CD4-positive, alpha-beta T cell treated with Interleukin-6 for 4 hours (primary cell): ENCODE measurements around the gene TBL1X.
A peak's percentile ranks its signal among the peaks of the same experiment; 100 is the strongest.
"Not testable (repeated sequence)": the region's sequence is repeated elsewhere in the genome, so short reads cannot be mapped to it uniquely, and the experiment has no call there.

Experiments used
- DNase-seq: peaks from one replicate; pipeline ENCODE4 v3.0.0-alpha.2; 2020; ENCODE audit warnings: mixed read lengths

Gene TBL1X

GRCh38 chrX:9500584-9500983 lies 35.7 kb downstream of the TBL1X start:
- no peak for DNase-seq

DNA sequence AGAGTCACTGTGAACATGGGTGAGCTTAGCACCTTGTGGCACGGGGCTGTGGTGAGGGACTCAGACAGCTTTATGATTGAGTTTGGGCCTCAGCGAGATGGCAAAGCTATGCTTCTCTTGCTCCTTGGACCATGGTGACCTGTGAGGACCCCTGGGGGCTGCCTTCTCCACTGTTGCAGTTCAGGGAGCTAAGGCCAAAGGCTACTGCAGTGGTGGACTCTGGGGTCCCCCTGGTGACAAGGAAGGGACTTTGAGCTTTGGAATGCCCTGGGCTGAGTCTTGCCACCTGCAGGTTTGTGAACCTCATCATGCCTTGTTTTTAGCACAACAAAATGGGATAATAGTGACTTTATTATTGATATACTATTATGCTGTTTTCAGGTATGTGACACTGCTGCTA lies 36.5 kb downstream of the TBL1X start:
- DNase-seq, result no peak

- DNase-seq, result no peak
Observed at GRCh38 chrX:9503261-9503660, 38.4 kb downstream of the TBL1X start.

DNA sequence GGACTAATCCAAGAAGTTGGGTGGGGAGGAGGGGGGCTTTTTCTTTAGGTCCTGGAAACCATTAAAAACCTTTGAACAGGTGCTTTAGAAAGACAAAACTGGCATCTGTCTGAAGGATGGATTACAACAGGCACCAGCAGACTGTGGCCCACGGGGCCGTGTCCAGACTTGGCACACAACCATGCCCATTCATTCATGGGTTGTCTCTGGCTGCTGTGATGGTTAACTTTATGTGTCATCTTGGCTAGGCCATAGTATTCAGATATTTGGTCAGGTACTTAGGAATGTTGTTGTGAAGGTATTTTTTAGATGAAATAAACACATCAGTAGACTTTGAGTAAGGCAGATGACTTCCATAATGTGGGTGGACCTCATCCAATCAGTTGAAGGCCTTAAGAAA lies 45.5 kb downstream of the TBL1X start:
- DNase-seq, result no peak

- DNase-seq, result no peak
Observed at GRCh38 chrX:9510980-9511379, 46.1 kb downstream of the TBL1X start.

GRCh38 chrX:9515489-9515888 lies 50.6 kb downstream of the TBL1X start:
- no peak for DNase-seq

GRCh38 chrX:9515973-9516538 lies 51.2 kb downstream of the TBL1X start:
- DNase-seq, result no peak

DNA sequence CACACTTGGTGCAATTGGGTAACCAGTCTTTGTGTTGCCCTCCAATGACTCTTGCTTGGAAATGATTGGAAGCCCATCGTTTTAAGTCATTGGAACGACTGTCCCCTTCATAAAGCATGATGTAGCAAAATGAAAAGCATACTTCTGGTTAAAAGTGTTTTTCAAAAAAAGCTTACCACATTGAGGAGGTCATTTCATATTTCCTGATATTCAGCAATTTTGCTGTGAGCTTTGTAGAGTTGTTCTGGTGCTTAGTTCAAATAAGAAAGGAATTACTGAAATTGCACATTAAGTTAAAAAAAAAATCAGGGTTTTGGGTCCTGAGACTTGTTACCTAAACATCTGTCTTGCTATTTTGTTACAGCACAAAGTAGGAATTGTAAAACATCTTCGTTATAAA lies 51.8 kb downstream of the TBL1X start:
- DNase-seq, result no peak

DNA sequence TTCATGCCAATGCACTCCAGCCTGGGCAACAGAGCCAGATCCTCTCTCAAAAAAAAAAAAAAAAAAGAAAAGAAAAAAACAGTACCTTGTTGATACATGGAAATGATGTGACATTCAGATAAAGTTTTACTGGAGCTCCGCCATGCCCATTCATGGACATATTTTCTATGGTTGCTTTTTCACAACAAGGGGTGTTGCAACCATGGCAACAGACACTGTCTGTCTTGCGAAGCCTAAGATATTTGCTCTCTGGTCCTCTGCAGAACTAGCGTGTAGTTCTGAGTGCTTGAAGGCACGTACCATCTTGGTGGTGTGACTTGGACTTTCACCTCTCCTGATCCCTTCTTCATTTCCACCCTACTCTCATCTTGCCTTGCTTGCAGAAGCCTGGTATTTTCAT lies 53.2 kb downstream of the TBL1X start:
- DNase-seq, result no peak

DNA sequence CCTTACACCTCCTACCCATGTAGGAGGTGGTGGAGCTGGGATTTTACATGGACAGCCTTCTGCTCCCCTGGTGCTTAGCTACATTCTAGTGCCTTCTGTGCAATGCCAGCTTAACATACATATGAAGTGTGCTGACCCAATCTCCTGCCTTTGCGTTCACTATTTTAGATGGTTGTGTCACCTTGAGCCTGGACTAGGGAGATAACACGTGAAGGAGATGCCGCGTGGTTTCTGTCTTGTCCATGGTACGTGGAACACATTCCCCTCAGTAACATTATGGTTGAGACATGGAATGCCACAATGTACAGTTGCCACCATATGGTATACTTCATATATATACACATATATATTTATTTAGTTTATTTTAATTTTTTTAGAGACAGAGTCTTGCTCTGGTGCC lies 54.0 kb downstream of the TBL1X start:
- DNase-seq, result no peak

DNA sequence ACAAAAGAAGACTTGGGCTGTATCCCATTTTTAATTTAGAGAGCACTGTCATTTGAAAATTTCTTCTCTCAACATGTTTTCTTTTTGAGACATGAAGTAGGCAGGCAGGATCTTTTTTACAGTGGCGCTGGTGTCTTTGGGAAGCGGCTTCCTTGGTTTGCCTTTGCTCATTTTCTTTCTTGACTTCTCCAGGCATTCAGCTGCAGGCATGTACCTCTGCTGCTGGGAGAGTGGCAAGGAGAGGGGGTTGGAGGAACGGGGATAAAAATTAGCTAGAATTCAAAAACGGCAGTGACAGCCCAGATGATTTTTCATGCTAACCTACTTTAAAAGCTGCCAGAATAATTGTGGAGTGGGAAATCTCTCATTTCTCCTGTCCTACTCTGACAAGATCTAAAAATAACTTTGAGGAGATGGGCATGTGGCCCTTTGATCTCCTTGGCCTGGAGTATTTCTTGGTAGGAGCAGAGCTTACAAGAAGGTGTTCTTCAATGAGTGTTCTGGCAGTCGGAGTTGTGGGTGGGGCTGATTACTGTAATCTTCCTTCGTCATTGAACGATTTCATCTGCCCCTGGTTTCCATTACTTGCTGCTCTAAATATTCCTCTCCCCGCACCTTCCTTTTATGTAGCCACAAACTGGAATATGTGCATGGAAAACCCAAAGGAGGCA lies 54.8 kb downstream of the TBL1X start:
- DNase-seq, result no peak

DNA sequence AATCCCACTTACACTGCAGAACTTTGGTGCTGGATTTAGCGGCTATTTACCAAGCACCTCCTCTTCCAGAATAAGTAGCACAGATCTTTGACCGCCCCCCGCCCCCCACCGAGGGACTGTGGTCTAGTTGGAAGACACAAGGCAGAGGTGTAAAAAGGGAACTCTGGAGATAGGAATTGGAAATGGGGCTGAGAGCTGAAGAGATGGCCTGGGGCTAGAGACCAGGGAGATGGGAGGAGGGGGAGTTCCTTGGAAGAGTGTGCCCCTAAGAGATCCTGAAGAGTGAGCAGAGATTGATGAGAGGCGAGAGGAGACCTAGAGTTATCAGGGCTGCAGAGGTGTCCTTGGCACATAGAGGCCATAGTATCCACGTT lies 55.3 kb downstream of the TBL1X start:
- DNase-seq, result no peak

DNA sequence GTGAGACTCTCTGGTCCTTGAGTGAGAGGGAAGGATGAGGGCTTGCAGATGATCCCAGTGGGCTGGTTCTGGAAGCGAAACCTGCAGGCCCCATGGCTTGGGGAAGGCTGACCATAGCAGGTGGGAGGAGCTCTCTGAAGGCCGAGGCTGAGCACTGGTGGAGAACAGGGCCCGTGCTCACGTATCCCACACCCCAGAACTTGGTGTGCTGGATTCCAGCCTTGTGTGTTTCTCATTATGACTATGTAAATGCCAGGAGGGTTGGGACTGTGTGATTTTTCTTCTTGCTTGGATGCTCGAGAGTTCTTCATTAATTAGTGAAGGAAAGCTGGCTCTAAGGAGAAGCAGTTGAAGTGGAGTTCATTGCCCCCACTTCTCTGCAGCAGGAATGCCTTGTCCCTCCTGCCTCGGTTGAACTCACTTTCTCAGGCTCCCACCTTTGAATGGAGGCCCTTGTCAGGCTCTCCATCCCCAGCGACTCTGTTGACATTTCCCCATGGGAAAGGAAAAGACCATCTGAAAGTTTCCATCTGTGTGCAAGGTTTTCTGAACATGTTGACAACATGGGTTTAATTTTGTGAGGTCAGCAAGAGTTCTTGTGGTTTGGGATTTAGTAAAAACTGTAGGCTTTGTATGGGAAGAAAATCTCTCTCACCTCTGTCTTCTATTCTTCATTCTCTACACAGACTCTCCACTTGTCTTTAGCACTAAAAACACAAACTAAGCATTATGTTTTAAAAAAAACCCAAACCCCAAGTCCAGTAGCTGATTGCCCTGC lies 57.7 kb downstream of the TBL1X start:
- DNase-seq, result no peak

DNA sequence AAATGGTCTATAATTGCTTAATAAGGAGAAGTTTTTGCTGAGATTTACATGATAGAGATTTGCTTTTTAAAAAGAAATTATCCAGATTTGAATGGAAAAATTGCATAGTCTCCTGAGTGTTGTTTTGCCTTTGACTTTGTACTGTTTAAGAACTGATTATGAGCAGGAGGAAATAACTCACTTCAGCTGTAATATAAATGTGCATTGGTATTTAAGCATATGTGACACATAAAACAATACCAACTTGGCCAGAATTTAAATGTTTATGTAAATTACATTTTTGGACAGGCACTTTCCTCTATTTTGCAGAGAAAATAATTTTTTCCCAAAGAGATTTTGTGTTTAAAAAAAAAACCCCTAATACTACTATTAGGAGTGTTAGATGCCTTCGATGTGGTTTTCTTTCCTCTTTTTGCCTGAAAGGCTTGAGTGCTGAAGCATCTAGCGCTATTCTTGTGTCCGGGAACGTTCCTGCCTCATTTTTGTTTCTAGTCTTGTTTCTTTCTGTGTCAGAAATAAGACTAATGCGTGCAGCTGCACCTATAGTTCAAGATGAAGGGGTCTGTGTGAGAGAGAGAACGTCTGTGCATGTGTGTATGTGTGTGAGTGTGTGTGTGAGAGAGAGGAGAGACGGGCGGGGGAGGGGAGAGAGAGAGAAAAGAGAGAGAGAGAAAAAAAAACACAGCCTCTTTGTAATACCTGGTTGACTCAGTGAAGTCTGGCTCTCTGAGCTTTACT lies 60.8 kb downstream of the TBL1X start:
- DNase-seq, result peak; percentile 31

GRCh38 chrX:9526965-9527364 lies 62.1 kb downstream of the TBL1X start:
- no peak for DNase-seq

DNA sequence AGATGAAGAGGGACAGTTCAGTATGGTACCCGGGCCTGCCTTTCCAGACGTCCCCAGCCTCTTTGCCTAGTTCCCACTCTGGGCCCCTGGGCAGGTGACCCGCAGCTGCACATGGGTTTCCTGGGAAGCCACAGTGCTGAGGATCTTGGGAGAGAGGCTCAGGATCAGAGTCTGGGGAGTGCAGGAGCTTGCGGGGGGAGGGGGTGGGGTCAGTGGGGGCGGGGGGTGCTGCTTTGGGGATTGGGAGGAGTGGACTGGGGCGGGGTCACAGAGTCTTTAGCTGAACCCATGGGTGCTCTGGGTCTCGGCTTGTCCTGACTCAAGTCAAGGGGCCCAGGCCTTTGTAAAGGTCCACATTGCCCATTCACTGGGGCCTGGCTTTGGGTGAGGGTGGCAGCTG lies 63.6 kb downstream of the TBL1X start:
- no peak for DNase-seq

DNA sequence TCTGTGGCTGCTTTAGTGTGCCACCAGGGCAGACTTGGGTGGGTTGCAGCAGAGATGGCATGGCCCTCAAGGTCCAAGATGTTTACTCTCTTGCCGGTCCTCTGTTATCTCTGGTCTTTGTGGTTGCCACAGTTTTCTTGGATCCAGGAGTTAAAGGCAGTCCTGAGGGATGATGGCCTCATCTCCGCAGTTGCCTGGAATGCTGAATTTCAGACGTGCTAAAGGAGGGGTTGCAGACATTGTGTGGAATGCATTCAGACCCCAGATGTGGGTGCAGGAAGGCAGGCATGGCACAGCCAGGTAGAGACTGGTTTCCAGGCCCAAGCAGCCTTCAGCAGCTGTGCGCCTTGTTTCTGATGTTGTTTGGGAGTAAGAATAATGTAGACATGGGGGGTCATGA lies 64.4 kb downstream of the TBL1X start:
- no peak for DNase-seq

DNA sequence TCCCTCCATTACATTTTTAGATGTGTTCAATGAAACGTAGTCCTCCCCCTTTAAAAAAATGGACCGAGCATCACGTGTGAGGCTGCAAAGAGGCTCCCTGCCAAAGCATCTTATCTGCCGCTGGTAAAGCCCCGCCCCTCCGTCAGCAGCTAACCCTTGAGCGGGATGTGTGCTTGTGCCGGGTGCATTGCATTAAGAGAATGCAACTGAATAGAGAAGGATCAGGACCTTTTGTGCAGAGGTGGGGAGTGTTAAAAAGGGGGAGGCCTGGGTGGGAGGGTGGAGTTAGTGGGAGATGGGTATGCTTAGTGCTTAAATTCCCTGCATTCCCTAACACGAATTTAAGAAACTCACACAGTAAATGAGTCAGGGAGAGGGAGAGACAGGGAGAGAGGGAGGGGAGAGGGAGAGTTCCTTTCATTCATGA lies 66.0 kb downstream of the TBL1X start:
- peak; percentile 67 for DNase-seq

DNA sequence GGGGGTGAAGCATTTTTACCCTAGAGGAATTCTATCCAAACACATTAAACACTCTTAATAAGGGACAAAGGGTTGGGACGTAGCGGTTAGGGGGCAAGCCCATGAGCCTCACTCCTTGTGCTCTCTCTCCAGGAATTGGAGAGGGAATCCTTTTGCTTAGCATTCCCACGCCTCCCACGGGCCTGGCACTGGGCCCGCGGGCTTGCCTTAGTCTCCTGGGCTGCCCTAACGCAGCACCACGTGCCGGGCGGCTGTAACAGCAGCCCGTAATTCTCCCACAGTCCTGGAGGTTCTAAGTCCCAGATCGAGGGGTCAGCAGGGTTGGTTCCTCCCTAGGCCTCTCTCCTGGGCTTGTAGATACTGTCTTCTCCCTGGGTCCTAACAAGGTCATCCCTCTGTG lies 67.5 kb downstream of the TBL1X start:
- no peak for DNase-seq

- DNase-seq, result no peak
Observed at GRCh38 chrX:9533611-9534010, 68.8 kb downstream of the TBL1X start.

- DNase-seq, result no peak
Observed at GRCh38 chrX:9534686-9535085, 69.8 kb downstream of the TBL1X start.

GRCh38 chrX:9535101-9535500 lies 70.2 kb downstream of the TBL1X start:
- DNase-seq, result no peak

DNA sequence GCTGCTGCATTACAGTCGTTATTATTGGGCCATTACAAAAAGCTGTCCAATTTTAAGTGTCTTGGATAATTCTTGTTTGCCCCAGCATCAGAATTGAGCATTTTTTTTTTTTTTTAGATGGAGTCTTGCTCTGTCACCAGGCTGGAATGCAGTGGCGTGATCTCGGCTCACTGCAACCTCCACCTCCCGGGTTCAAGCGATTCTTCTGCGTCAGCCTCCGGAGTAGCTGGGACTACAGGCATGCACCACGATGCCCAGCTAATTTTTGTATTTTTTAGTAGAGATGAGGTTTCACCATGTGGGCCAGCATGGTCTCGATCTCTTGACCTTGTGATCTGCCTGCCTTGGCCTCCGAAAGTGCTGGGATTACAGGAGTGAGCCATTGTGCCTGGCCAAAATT lies 71.3 kb downstream of the TBL1X start:
- DNase-seq, result not testable (repeated sequence)

GRCh38 chrX:9537781-9538180 lies 72.9 kb downstream of the TBL1X start:
- no peak for DNase-seq
